GM12892 (cell line): ENCODE data around the gene PGLYRP4.

Experiments used
- POLR2A ChIP-seq: IDR thresholded peaks from 2 replicates; pipeline ENCODE4 v1.6.1; 2011; ENCODE audit warnings: low read depth, low read length, control low read depth
- POLR2AphosphoS5 ChIP-seq: IDR thresholded peaks from 2 replicates; pipeline ENCODE4 v1.6.1; 2011; ENCODE audit warnings: low read depth, low read length, control low read depth
- TAF1 ChIP-seq: IDR thresholded peaks from 2 replicates; pipeline ENCODE4 v1.6.1; 2011; ENCODE audit warnings: low read depth, mild to moderate bottlenecking, control low read depth, low read length, borderline replicate concordance

DNA sequence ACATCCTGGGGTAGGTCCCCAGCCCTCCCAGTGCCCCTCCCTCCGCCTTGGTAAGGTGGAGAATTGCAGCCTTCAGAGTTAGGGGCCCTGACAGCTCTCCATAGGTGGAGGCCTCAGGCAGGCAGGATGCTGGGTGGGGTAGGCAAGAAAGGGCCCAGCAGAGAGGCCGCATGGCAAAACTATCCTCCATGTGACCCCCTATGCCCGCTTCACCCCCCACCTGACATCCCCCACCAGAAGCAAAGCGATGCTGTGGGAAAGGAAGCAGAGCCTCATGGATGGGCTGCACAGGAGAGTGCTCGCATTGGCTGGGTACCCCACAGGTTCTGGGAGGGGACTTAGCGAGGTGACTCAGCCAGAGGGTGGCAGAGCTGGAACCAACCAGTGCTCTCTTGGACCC lies 10.6 kb upstream of the PGLYRP4 start:
- TF ChIP-seq TAF1, result no peak
- TF ChIP-seq POLR2A, result no peak
- TF ChIP-seq POLR2AphosphoS5, result no peak
